SIG-M5 treated with dmso at 0.1 percent for 504 hours (cell line): ENCODE data around the gene SLC46A2.

ENCODE experiments used
- DNase-seq: peaks from one replicate; lab custom pipeline; 2025; ENCODE audit not compliant: unreplicated experiment; lab: John Stamatoyannopoulos, UW

The SLC46A2 gene

GRCh38 chr9:112890106-112891081, at the start of gene SLC46A2:
TSS of gene SLC46A2 (minus strand) at chr9:112890876. CDS start at chr9:112890681, 195 bp downstream.
- DNase-seq, result no peak

- no peak for DNase-seq
Measured at GRCh38 chr9:112939418-112939817, 48.7 kb upstream of the SLC46A2 start.

- DNase-seq, result no peak
Measured at GRCh38 chr9:112933696-112934095, 43.0 kb upstream of the SLC46A2 start.

- peak; percentile 25 for DNase-seq
Measured at GRCh38 chr9:112925058-112925641, 34.5 kb upstream of the SLC46A2 start.

- DNase-seq, result peak; percentile 78
Measured at GRCh38 chr9:112921549-112921948, 30.9 kb upstream of the SLC46A2 start.

GRCh38 chr9:112917987-112918362, 27.3 kb upstream of the SLC46A2 start:
- DNase-seq, result no peak

- peak; percentile 20 for DNase-seq
Measured at GRCh38 chr9:112917047-112917986, 26.6 kb upstream of the SLC46A2 start.

- DNase-seq, result no peak
Measured at GRCh38 chr9:112914524-112914923, 23.8 kb upstream of the SLC46A2 start.

- no peak for DNase-seq
Measured at GRCh38 chr9:112913326-112913725, 22.6 kb upstream of the SLC46A2 start.

GRCh38 chr9:112912636-112913035, 22.0 kb upstream of the SLC46A2 start:
- DNase-seq, result no peak

GRCh38 chr9:112911736-112912135, 21.1 kb upstream of the SLC46A2 start:
- DNase-seq, result no peak

- no peak for DNase-seq
Measured at GRCh38 chr9:112905084-112905483, 14.4 kb upstream of the SLC46A2 start.

GRCh38 chr9:112900901-112901300, 10.2 kb upstream of the SLC46A2 start:
- no peak for DNase-seq

- no peak for DNase-seq
Measured at GRCh38 chr9:112900488-112900887, 9.8 kb upstream of the SLC46A2 start.

GRCh38 chr9:112898872-112899311, 8.2 kb upstream of the SLC46A2 start:
- DNase-seq, result peak; percentile 74

- DNase-seq, result no peak
Measured at GRCh38 chr9:112896131-112896530, 5.5 kb upstream of the SLC46A2 start.

GRCh38 chr9:112894699-112895098, 4.0 kb upstream of the SLC46A2 start:
- DNase-seq, result peak; percentile 88

GRCh38 chr9:112894041-112894440, 3.4 kb upstream of the SLC46A2 start:
- DNase-seq, result peak; percentile 44

GRCh38 chr9:112892981-112893380, 2.3 kb upstream of the SLC46A2 start:
- DNase-seq, result no peak

- DNase-seq, result no peak
Measured at GRCh38 chr9:112891521-112891920, 845 bp upstream of the SLC46A2 start.

GRCh38 chr9:112887381-112887780, 3.3 kb downstream of the SLC46A2 start:
- DNase-seq, result peak; percentile 73
